DMS79 treated with DMSO at 0.1 percent for 48 hours (cell line): ENCODE results near the gene TMEM203.

Experiments used
- DNase-seq: peaks from one replicate; lab custom pipeline; 2025; lab: John Stamatoyannopoulos, UW

Gene TMEM203

GRCh38 chr9:137242269-137243203, 37.1 kb upstream of the TMEM203 start:
- no peak for DNase-seq

- DNase-seq = no peak
These were observed 36.2 kb upstream of the TMEM203 start for GRCh38 chr9:137241490-137242268.

- DNase-seq = peak; percentile 99
These were observed 35.5 kb upstream of the TMEM203 start, which contains the start of gene TUBB4B for GRCh38 chr9:137240841-137241489. TSS of gene TUBB4B (plus strand) at chr9:137241287. CDS start at chr9:137241361, 74 bp downstream.

GRCh38 chr9:137240318-137240840, 34.9 kb upstream of the TMEM203 start:
- peak; percentile 69 for DNase-seq

- DNase-seq = peak; percentile 54
These were observed 34.2 kb upstream of the TMEM203 start for GRCh38 chr9:137239541-137240200.

- DNase-seq = no peak
These were observed 32.6 kb upstream of the TMEM203 start for GRCh38 chr9:137237759-137238726.

GRCh38 chr9:137236936-137237421, 31.5 kb upstream of the TMEM203 start:
- peak; percentile 5 for DNase-seq

GRCh38 chr9:137236238-137236935, 30.9 kb upstream of the TMEM203 start:
- peak; percentile 80 for DNase-seq

GRCh38 chr9:137235424-137236237, 30.2 kb upstream of the TMEM203 start:
- no peak for DNase-seq

GRCh38 chr9:137234758-137235423, 29.4 kb upstream of the TMEM203 start:
- no peak for DNase-seq

- DNase-seq = no peak
These were observed 28.7 kb upstream of the TMEM203 start for GRCh38 chr9:137234055-137234697.

- no peak for DNase-seq
These were observed 27.9 kb upstream of the TMEM203 start for GRCh38 chr9:137233143-137233980.

GRCh38 chr9:137232510-137232909, 27.1 kb upstream of the TMEM203 start:
- no peak for DNase-seq

- no peak for DNase-seq
These were observed 26.7 kb upstream of the TMEM203 start for GRCh38 chr9:137232101-137232500.

- no peak for DNase-seq
These were observed 26.1 kb upstream of the TMEM203 start for GRCh38 chr9:137231372-137232039.
